GM19240 (cell line): Measurements from ENCODE around the gene DYNLL1.
"Not testable (repeated sequence)": the region's sequence is repeated elsewhere in the genome, so short reads cannot be mapped to it uniquely, and the experiment has no call there.

ENCODE experiments used
- DNase-seq: peaks from one replicate; pipeline ENCODE4 v3.0.0; 2011; ENCODE audit warnings: low spot score; ENCODE audit not compliant: insufficient read length

The DYNLL1 gene

GRCh38 chr12:120504587-120504986, 8.7 kb downstream of the DYNLL1 start:
- no peak for DNase-seq

GRCh38 chr12:120508537-120508936, 12.6 kb downstream of the DYNLL1 start:
- no peak for DNase-seq

- no peak for DNase-seq
Observed at GRCh38 chr12:120514002-120514401, 18.1 kb downstream of the DYNLL1 start.

GRCh38 chr12:120515496-120515895, 19.6 kb downstream of the DYNLL1 start:
- DNase-seq, result no peak

- DNase-seq, result not testable (repeated sequence)
Observed at GRCh38 chr12:120519324-120519723, 23.4 kb downstream of the DYNLL1 start.

GRCh38 chr12:120522568-120522967, 26.7 kb downstream of the DYNLL1 start:
- DNase-seq, result no peak

- peak; percentile 60 for DNase-seq
Observed at GRCh38 chr12:120528861-120529525, 33.1 kb downstream of the DYNLL1 start, which contains the start of gene COQ5. TSS of gene COQ5 (minus strand) at chr12:120529158. CDS start at chr12:120529141, 17 bp downstream.

GRCh38 chr12:120529641-120530417, 33.9 kb downstream of the DYNLL1 start:
- DNase-seq, result no peak

GRCh38 chr12:120530418-120530761, 34.5 kb downstream of the DYNLL1 start:
- not testable (repeated sequence) for DNase-seq

GRCh38 chr12:120532701-120533238, 36.9 kb downstream of the DYNLL1 start:
- DNase-seq, result no peak

GRCh38 chr12:120534203-120534702, 38.3 kb downstream of the DYNLL1 start, which contains the start of gene RNF10:
TSS of gene RNF10 (plus strand) at chr12:120534356. CDS start at chr12:120534812, 456 bp downstream.
- DNase-seq, result peak; percentile 57

GRCh38 chr12:120534703-120535655, 39.1 kb downstream of the DYNLL1 start:
- peak; percentile 51 for DNase-seq

- DNase-seq, result no peak
Observed at GRCh38 chr12:120536064-120536791, 40.3 kb downstream of the DYNLL1 start.

- DNase-seq, result no peak
Observed at GRCh38 chr12:120537856-120538220, 41.9 kb downstream of the DYNLL1 start.

- no peak for DNase-seq
Observed at GRCh38 chr12:120538281-120539156, 42.6 kb downstream of the DYNLL1 start.

GRCh38 chr12:120539303-120539702, 43.4 kb downstream of the DYNLL1 start:
- no peak for DNase-seq

- DNase-seq, result no peak
Observed at GRCh38 chr12:120540445-120540844, 44.5 kb downstream of the DYNLL1 start.

GRCh38 chr12:120542166-120542565, 46.3 kb downstream of the DYNLL1 start:
- no peak for DNase-seq

GRCh38 chr12:120544691-120545090, 48.8 kb downstream of the DYNLL1 start:
- DNase-seq, result no peak

GRCh38 chr12:120546050-120546386, 50.1 kb downstream of the DYNLL1 start:
- no peak for DNase-seq
